GM12874 (cell line): ENCODE measurements around the gene SNAP91.

Source experiments
- CTCF ChIP-seq: IDR thresholded peaks from 2 replicates; pipeline ENCODE4 v1.5.1; 2011; ENCODE audit warnings: low read depth, mild to moderate bottlenecking, control low read depth, low read length, moderate library complexity; ENCODE audit not compliant: insufficient read depth

SNAP91 gene

GRCh38 chr6:83722876-83723275 lies 14.0 kb upstream of the SNAP91 start:
- TF ChIP-seq CTCF, result no peak

- TF ChIP-seq CTCF, result no peak
These were observed 8.9 kb upstream of the SNAP91 start for GRCh38 chr6:83717809-83718208.

GRCh38 chr6:83711958-83712357 lies 3.1 kb upstream of the SNAP91 start:
- TF ChIP-seq CTCF, result no peak

- no peak for TF ChIP-seq CTCF
These were observed 798 bp upstream of the SNAP91 start for GRCh38 chr6:83709748-83710050.

- TF ChIP-seq CTCF, result no peak
These were observed 343 bp downstream of the SNAP91 start for GRCh38 chr6:83708546-83708969.

- TF ChIP-seq CTCF, result no peak
These were observed 914 bp downstream of the SNAP91 start for GRCh38 chr6:83707829-83708545.

GRCh38 chr6:83702749-83703148 lies 6.2 kb downstream of the SNAP91 start:
- TF ChIP-seq CTCF, result no peak
